ENCODE measurements around the gene TMEM150B. TPM values are rescaled to one million over a fixed set of nuclear protein-coding genes. Genes with fewer than 3 reads are reported as not detected.

TMEM150B gene
- total and polyA plus RNA-seq, 2 donors (not counting 1 experiment from before 2014, with no cell fraction given), result not detected

- Histone ChIP-seq H3K27ac (ENCODE audit: insufficient read depth, low read length) (no peak overlapping the region), H3K36me3 (ENCODE audit: control insufficient read depth, insufficient read depth, low read length) (peaks cover 4% of the 10 kb centered on the region), H3K4me1 (ENCODE audit: control insufficient read depth, extremely low read depth, insufficient read depth, low read length) (peaks cover 5% of the 10 kb centered on the region), H4K20me1 (ENCODE audit: control insufficient read depth, extremely low read depth, insufficient read depth, low read length) (no peaks in the 10 kb centered on the region), H3K4me2 (ENCODE audit: extremely low read depth, insufficient read depth, low read length) (no peak overlapping the region), H3K27me3 (ENCODE audit: control insufficient read depth, insufficient read depth, low read length) (no peaks in the 10 kb centered on the region), H3K9ac (ENCODE audit: insufficient read depth, low read length) (no peak overlapping the region), H3K4me3 (replicated peaks in 1 of 4; ENCODE audit: control extremely low read depth in 1 of 4, insufficient read depth in 1 of 4, low read depth in 3 of 4, low read length in 4 of 4) (no peak overlapping the region), H3K79me2 (ENCODE audit: control insufficient read depth, insufficient read depth, low read length) (no peaks in the 10 kb centered on the region), H2AFZ (ENCODE audit: low read length) (no peak overlapping the region), H3K9me3 (ENCODE audit: control insufficient read depth, insufficient read depth, low read depth, low read length) (no peaks in the 10 kb centered on the region)
- TF ChIP-seq EZH2 (IDR thresholded peaks at IDR 0.05; ENCODE audit: low read length, missing control alignments) (no peak), CTCF (conservative IDR thresholded peaks at IDR 0.05 in 1 of 2, IDR thresholded peaks at IDR 0.05 in 1 of 2; ENCODE audit: low read depth in 1 of 2, low read length in 2 of 2) (no peak)
- DNase-seq (ENCODE audit: low read depth in 2 of 2), result no peak
These were observed 20.1 kb upstream of the TMEM150B start for GRCh38 chr19:55345101-55345817.

- DNase-seq (ENCODE audit: low read depth in 2 of 2), result peak in 1 of 2 donors; percentile 40
- H3K4me2 ChIP-seq (ENCODE audit: extremely low read depth, insufficient read depth, low read length), result no peak overlapping the region
These were observed 19.3 kb upstream of the TMEM150B start for GRCh38 chr19:55344444-55344843.

More at GRCh38 chr19:55344444-55344843, 19.3 kb upstream of the TMEM150B start:
- H2AFZ ChIP-seq (ENCODE audit: low read length), result no peak overlapping the region
- peaks cover 8% of the 10 kb centered on the region for H3K4me1 ChIP-seq (ENCODE audit: control insufficient read depth, extremely low read depth, insufficient read depth, low read length)
- H3K4me3 ChIP-seq (replicated peaks in 1 of 4; ENCODE audit: control extremely low read depth in 1 of 4, insufficient read depth in 1 of 4, low read depth in 3 of 4, low read length in 4 of 4), result no peak overlapping the region
- H3K27ac ChIP-seq (ENCODE audit: insufficient read depth, low read length), result no peak overlapping the region
- no peaks in the 10 kb centered on the region for H4K20me1 ChIP-seq (ENCODE audit: control insufficient read depth, extremely low read depth, insufficient read depth, low read length)
- TF ChIP-seq EZH2 (IDR thresholded peaks at IDR 0.05; ENCODE audit: low read length, missing control alignments), result no peak
- TF ChIP-seq CTCF (conservative IDR thresholded peaks at IDR 0.05 in 1 of 2, IDR thresholded peaks at IDR 0.05 in 1 of 2; ENCODE audit: low read depth in 1 of 2, low read length in 2 of 2), result no peak
- no peaks in the 10 kb centered on the region for H3K79me2 ChIP-seq (ENCODE audit: control insufficient read depth, insufficient read depth, low read length)
- H3K9ac ChIP-seq (ENCODE audit: insufficient read depth, low read length), result no peak overlapping the region
- H3K9me3 ChIP-seq (ENCODE audit: control insufficient read depth, insufficient read depth, low read depth, low read length), result no peaks in the 10 kb centered on the region
- peaks cover 4% of the 10 kb centered on the region for H3K36me3 ChIP-seq (ENCODE audit: control insufficient read depth, insufficient read depth, low read length)
- no peaks in the 10 kb centered on the region for H3K27me3 ChIP-seq (ENCODE audit: control insufficient read depth, insufficient read depth, low read length)

Data from fibroblast of lung (primary cell).